WTC11 (cell line): ENCODE results near the gene GSC2. TPM values are rescaled to one million over a fixed set of nuclear protein-coding genes. Genes with fewer than 3 reads are reported as not detected.
A peak's percentile ranks its signal among the peaks of the same experiment; 100 is the strongest.

ENCODE experiments used
- ATAC-seq: fragments of 200-7000 bp; cut with Tn5 transposase; 2 replicates; pipeline ENCODE4 v1.10.0; 2021; ENCODE audit warnings: mild to moderate bottlenecking, moderate library complexity
- CTCF ChIA-PET: fragments of 300-600 bp; sonication (Branson Sonifier 250); formaldehyde crosslinking; loops from one replicate; lab custom pipeline; 2021; ENCODE audit warnings: antibody characterized with exemption; lab: Charles Lee
- POLR2A ChIA-PET: fragments of 350-600 bp; sonication (Branson Sonifier 250); formaldehyde crosslinking; loops from one replicate; lab custom pipeline; 2021; ENCODE audit warnings: antibody characterized with exemption; lab: Charles Lee
- DNase-seq: peaks from one replicate; pipeline ENCODE4 v3.0.0; 2021; ENCODE audit warnings: low spot score
- H3K27ac Mint-ChIP-seq: 2 replicates; pipeline ENCODE4 v1.8.0; 2021; ENCODE audit warnings: mixed read lengths
- H3K27me3 Mint-ChIP-seq: 2 replicates; pipeline ENCODE4 v1.8.0; 2021; ENCODE audit warnings: low read depth, mild to moderate bottlenecking, moderate library complexity, mixed read lengths
- H3K36me3 Mint-ChIP-seq: 2 replicates; pipeline ENCODE4 v1.8.0; 2021; ENCODE audit warnings: mixed read lengths
- H3K4me1 Mint-ChIP-seq: 2 replicates; pipeline ENCODE4 v1.8.0; 2022; ENCODE audit warnings: mixed read lengths
- H3K4me3 Mint-ChIP-seq: 2 replicates; pipeline ENCODE4 v1.8.0; 2021; ENCODE audit warnings: mild to moderate bottlenecking, moderate library complexity, mixed read lengths
- H3K9me3 Mint-ChIP-seq: 2 replicates; pipeline ENCODE4 v1.8.0; 2021; ENCODE audit warnings: mixed read lengths
- ATF3 ChIP-seq: sonication (generic); formaldehyde crosslinking; conservative IDR thresholded peaks from 2 replicates; pipeline ENCODE4 v1.8.1; 2022; ENCODE audit warnings: mild to moderate bottlenecking, missing genetic modification reagents
- CBFB ChIP-seq: sonication (generic); formaldehyde crosslinking; IDR thresholded peaks from 2 replicates; pipeline ENCODE4 v1.8.1; 2022; ENCODE audit warnings: mild to moderate bottlenecking, low read depth, missing genetic modification reagents
- CDX4 ChIP-seq: fragments of 250-450 bp; sonication (Bioruptor Pico); IDR thresholded peaks from 2 replicates; pipeline ENCODE4 v1.9.0; 2021; ENCODE audit warnings: moderate library complexity, mild to moderate bottlenecking, inconsistent platforms, borderline replicate concordance
- ESRRA ChIP-seq: sonication (generic); formaldehyde crosslinking; IDR thresholded peaks from 2 replicates; pipeline ENCODE4 v1.8.1; 2022; ENCODE audit warnings: mild to moderate bottlenecking, missing genetic modification reagents, borderline replicate concordance
- IRF2 ChIP-seq: sonication (generic); formaldehyde crosslinking; IDR thresholded peaks from 2 replicates; pipeline ENCODE4 v1.8.0; 2022; ENCODE audit warnings: low read depth, missing genetic modification reagents, borderline replicate concordance
- NFYB ChIP-seq: sonication (generic); formaldehyde crosslinking; conservative IDR thresholded peaks from 2 replicates; pipeline ENCODE4 v1.8.0; 2022; ENCODE audit warnings: low read depth, missing genetic modification reagents
- NR2C2 ChIP-seq: sonication (generic); formaldehyde crosslinking; IDR thresholded peaks from 2 replicates; pipeline ENCODE4 v1.8.0; 2022; ENCODE audit warnings: mild to moderate bottlenecking, missing genetic modification reagents
- OVOL2 ChIP-seq: fragments of 250-450 bp; sonication (Bioruptor Pico); IDR thresholded peaks from 2 replicates; pipeline ENCODE4 v1.9.0; 2021; ENCODE audit warnings: mild to moderate bottlenecking, borderline replicate concordance
- PRRX2 ChIP-seq: fragments of 250-450 bp; sonication (Bioruptor Pico); IDR thresholded peaks from 2 replicates; pipeline ENCODE4 v1.8.0; 2021; ENCODE audit warnings: mild to moderate bottlenecking
- TEAD4 ChIP-seq: sonication (generic); formaldehyde crosslinking; IDR thresholded peaks from 2 replicates; pipeline ENCODE4 v1.8.0; 2022; ENCODE audit warnings: mild to moderate bottlenecking, missing genetic modification reagents
- TP53 ChIP-seq: sonication (generic); formaldehyde crosslinking; IDR thresholded peaks from 2 replicates; pipeline ENCODE4 v1.8.1; 2023; ENCODE audit warnings: mild to moderate bottlenecking, missing genetic modification reagents
- ZNF138 ChIP-seq: sonication (generic); formaldehyde crosslinking; conservative IDR thresholded peaks from 2 replicates; pipeline ENCODE4 v1.8.1; 2022; ENCODE audit warnings: mild to moderate bottlenecking, moderate library complexity, missing genetic modification reagents
- ZNF219 ChIP-seq: sonication (generic); formaldehyde crosslinking; IDR thresholded peaks from 2 replicates; pipeline ENCODE4 v1.8.0; 2023; ENCODE audit warnings: missing genetic modification reagents, mild to moderate bottlenecking, borderline replicate concordance
- total RNA-seq: library from RNA; stranded (reverse); gene quantifications from 3 replicates; pipeline ENCODE4 v1.2.3, GENCODE V29; 2021
- TF ChIP-seq, protein P1 (sequence below): sonication (generic); formaldehyde crosslinking; IDR thresholded peaks from 2 replicates; pipeline ENCODE4 v1.8.1; 2022; ENCODE audit warnings: mild to moderate bottlenecking, missing genetic modification reagents, moderate library complexity, borderline replicate concordance
- TF ChIP-seq, protein P2 (sequence below): sonication (generic); formaldehyde crosslinking; IDR thresholded peaks from 2 replicates; pipeline ENCODE4 v1.8.0; 2022; ENCODE audit warnings: mild to moderate bottlenecking, missing genetic modification reagents
- TF ChIP-seq, protein P3 (sequence below): sonication (generic); formaldehyde crosslinking; IDR thresholded peaks from 2 replicates; pipeline ENCODE4 v1.8.1; 2023; ENCODE audit warnings: mild to moderate bottlenecking, missing genetic modification reagents, borderline replicate concordance
- TF ChIP-seq, protein P4 (sequence below): fragments of 250-450 bp; sonication (Bioruptor Pico); IDR thresholded peaks from 2 replicates; pipeline ENCODE4 v1.9.0; 2021; ENCODE audit warnings: mild to moderate bottlenecking
- TF ChIP-seq, protein P5 (sequence below): fragments of 250-450 bp; sonication (Bioruptor Pico); IDR thresholded peaks from 2 replicates; pipeline ENCODE4 v1.9.0; 2021; ENCODE audit warnings: mild to moderate bottlenecking, borderline replicate concordance

The GSC2 gene
- total RNA-seq, 1 experiment from 2014 or later: 0.68 TPM

DNA sequence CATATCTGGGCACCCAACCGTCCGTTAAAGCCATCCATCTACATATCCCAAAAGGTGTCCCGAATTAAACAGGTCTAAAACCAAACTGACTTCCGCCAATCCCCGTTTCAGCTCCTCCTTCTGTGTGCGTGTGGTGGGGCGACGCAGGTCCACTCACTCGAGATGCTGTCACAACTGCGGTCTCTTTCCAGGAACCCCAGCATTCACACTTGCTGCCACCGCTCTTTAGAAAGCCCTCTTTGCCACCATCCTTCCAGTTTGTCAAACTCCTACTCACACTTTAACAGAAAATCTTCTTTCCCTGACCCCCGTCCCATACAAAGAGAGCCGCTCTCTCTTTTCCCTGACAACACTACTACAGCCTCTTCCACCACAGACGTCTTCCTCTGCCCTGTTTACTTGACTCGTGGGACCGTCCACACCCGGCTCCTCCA is 6.1 kb downstream of the GSC2 start:
- peak overlapping the region; percentile 100 for H3K4me3 Mint-ChIP-seq
- H3K9me3 Mint-ChIP-seq: no peaks in the 10 kb centered on the region
- ATAC-seq: no peak
- H3K27me3 Mint-ChIP-seq: peaks cover 36% of the 10 kb centered on the region
- H3K36me3 Mint-ChIP-seq: peaks cover 16% of the 10 kb centered on the region
- TF ChIP-seq CDX4 (CRISPR knock-in tag): no peak
- TF ChIP-seq, protein P1, sequence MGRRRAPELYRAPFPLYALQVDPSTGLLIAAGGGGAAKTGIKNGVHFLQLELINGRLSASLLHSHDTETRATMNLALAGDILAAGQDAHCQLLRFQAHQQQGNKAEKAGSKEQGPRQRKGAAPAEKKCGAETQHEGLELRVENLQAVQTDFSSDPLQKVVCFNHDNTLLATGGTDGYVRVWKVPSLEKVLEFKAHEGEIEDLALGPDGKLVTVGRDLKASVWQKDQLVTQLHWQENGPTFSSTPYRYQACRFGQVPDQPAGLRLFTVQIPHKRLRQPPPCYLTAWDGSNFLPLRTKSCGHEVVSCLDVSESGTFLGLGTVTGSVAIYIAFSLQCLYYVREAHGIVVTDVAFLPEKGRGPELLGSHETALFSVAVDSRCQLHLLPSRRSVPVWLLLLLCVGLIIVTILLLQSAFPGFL (CRISPR knock-in tag): no peak
- no peak for TF ChIP-seq CBFB (CRISPR knock-in tag)
- TF ChIP-seq IRF2: no peak
- no peak for TF ChIP-seq NFYB
- TF ChIP-seq, protein P2, sequence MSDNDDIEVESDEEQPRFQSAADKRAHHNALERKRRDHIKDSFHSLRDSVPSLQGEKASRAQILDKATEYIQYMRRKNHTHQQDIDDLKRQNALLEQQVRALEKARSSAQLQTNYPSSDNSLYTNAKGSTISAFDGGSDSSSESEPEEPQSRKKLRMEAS: no peak
- no peak for TF ChIP-seq TEAD4 (CRISPR knock-in tag)
- no peak for DNase-seq
- ChIA-PET POLR2A (interaction anchor here (0.7 to 1.2 kb wide), 5 partner anchors 21 to 34 kb away, joined by 3 to 8 read pairs (median 3); partner anchors contain the start of genes DGCR2 and SLC25A1), CTCF (interaction anchor here (0.6 to 2.1 kb wide), 36 partner anchors 9 to 497 kb away, joined by 3 to 17 read pairs (median 5); partner anchors contain the start of genes CDC45, DGCR2 and SLC25A1)
- H3K27ac Mint-ChIP-seq: peak overlapping the region; percentile 94
- peaks cover 20% of the 10 kb centered on the region for H3K4me1 Mint-ChIP-seq

DNA sequence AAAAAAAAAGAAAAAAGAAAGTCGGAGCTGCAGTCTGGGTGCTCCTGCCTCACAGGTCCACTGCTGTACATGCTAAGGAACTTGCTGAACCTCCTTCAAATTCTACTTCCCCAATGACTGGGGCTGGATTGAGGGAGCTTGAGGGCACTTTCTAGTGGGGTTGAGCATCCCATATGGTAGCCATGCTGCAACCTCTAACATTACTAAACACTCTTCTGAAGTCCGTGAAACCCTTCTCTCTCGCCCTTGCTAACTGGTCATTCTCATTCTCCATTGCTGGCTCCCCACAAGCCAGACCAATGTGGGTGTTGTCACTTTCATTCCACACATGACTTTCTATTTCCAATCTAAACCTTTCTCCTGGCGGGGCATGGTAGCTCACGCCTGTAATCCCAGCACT is 6.9 kb downstream of the GSC2 start:
- Mint-ChIP-seq H3K27me3 (peaks cover 28% of the 10 kb centered on the region), H3K4me3 (peak overlapping the region; percentile 100), H3K4me1 (peaks cover 20% of the 10 kb centered on the region)
- TF ChIP-seq TP53 (CRISPR knock-in tag) (no peak), OVOL2 (CRISPR knock-in tag) (no peak), NR2C2 (CRISPR knock-in tag) (no peak)
- TF ChIP-seq, protein P3, sequence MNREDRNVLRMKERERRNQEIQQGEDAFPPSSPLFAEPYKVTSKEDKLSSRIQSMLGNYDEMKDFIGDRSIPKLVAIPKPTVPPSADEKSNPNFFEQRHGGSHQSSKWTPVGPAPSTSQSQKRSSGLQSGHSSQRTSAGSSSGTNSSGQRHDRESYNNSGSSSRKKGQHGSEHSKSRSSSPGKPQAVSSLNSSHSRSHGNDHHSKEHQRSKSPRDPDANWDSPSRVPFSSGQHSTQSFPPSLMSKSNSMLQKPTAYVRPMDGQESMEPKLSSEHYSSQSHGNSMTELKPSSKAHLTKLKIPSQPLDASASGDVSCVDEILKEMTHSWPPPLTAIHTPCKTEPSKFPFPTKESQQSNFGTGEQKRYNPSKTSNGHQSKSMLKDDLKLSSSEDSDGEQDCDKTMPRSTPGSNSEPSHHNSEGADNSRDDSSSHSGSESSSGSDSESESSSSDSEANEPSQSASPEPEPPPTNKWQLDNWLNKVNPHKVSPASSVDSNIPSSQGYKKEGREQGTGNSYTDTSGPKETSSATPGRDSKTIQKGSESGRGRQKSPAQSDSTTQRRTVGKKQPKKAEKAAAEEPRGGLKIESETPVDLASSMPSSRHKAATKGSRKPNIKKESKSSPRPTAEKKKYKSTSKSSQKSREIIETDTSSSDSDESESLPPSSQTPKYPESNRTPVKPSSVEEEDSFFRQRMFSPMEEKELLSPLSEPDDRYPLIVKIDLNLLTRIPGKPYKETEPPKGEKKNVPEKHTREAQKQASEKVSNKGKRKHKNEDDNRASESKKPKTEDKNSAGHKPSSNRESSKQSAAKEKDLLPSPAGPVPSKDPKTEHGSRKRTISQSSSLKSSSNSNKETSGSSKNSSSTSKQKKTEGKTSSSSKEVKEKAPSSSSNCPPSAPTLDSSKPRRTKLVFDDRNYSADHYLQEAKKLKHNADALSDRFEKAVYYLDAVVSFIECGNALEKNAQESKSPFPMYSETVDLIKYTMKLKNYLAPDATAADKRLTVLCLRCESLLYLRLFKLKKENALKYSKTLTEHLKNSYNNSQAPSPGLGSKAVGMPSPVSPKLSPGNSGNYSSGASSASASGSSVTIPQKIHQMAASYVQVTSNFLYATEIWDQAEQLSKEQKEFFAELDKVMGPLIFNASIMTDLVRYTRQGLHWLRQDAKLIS (CRISPR knock-in tag): no peak
- TF ChIP-seq, all 79 proteins: peak for 0
- H3K9me3 Mint-ChIP-seq: no peaks in the 10 kb centered on the region
- ATAC-seq: no peak
- H3K27ac Mint-ChIP-seq: no peak overlapping the region
- ChIA-PET CTCF (interaction anchor here (0.7 to 1.9 kb wide), 4 partner anchors 12 to 552 kb away, joined by 3 to 7 read pairs (median 5); no protein-coding TSS in a partner anchor), POLR2A (interaction anchor here (1.2 kb wide), 1 partner anchor 20 kb away, joined by 3 read pairs; no protein-coding TSS in a partner anchor)
- peaks cover 18% of the 10 kb centered on the region for H3K36me3 Mint-ChIP-seq
- no peak for DNase-seq

DNA sequence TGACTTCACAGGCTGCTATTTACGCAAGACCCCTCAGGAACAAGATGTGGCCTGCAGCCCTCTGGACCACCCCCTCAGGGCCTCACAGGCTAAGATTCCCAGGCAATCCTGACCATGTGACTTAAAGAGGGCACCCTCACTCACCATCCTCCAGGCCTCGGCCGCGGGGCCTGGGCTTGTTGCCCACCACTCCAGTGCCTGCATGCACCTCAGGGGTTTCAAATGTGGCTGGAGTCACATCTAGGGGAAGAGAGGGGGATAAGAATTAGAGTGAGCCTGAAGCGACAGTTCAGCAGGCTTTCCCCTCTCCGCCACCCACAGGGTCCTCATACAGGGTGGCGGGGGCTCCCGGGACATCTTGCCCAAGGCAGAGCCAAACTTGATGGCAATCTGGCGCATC is 7.7 kb downstream of the GSC2 start:
- CTCF ChIA-PET: interaction anchor here (0.7 kb wide), 1 partner anchor 553 kb away, joined by 3 read pairs; no protein-coding TSS in a partner anchor
- H3K4me3 Mint-ChIP-seq: peak overlapping the region; percentile 48
- TF ChIP-seq, protein P4, sequence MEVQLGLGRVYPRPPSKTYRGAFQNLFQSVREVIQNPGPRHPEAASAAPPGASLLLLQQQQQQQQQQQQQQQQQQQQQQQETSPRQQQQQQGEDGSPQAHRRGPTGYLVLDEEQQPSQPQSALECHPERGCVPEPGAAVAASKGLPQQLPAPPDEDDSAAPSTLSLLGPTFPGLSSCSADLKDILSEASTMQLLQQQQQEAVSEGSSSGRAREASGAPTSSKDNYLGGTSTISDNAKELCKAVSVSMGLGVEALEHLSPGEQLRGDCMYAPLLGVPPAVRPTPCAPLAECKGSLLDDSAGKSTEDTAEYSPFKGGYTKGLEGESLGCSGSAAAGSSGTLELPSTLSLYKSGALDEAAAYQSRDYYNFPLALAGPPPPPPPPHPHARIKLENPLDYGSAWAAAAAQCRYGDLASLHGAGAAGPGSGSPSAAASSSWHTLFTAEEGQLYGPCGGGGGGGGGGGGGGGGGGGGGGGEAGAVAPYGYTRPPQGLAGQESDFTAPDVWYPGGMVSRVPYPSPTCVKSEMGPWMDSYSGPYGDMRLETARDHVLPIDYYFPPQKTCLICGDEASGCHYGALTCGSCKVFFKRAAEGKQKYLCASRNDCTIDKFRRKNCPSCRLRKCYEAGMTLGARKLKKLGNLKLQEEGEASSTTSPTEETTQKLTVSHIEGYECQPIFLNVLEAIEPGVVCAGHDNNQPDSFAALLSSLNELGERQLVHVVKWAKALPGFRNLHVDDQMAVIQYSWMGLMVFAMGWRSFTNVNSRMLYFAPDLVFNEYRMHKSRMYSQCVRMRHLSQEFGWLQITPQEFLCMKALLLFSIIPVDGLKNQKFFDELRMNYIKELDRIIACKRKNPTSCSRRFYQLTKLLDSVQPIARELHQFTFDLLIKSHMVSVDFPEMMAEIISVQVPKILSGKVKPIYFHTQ (CRISPR knock-in tag): no peak
- TF ChIP-seq, protein P5, sequence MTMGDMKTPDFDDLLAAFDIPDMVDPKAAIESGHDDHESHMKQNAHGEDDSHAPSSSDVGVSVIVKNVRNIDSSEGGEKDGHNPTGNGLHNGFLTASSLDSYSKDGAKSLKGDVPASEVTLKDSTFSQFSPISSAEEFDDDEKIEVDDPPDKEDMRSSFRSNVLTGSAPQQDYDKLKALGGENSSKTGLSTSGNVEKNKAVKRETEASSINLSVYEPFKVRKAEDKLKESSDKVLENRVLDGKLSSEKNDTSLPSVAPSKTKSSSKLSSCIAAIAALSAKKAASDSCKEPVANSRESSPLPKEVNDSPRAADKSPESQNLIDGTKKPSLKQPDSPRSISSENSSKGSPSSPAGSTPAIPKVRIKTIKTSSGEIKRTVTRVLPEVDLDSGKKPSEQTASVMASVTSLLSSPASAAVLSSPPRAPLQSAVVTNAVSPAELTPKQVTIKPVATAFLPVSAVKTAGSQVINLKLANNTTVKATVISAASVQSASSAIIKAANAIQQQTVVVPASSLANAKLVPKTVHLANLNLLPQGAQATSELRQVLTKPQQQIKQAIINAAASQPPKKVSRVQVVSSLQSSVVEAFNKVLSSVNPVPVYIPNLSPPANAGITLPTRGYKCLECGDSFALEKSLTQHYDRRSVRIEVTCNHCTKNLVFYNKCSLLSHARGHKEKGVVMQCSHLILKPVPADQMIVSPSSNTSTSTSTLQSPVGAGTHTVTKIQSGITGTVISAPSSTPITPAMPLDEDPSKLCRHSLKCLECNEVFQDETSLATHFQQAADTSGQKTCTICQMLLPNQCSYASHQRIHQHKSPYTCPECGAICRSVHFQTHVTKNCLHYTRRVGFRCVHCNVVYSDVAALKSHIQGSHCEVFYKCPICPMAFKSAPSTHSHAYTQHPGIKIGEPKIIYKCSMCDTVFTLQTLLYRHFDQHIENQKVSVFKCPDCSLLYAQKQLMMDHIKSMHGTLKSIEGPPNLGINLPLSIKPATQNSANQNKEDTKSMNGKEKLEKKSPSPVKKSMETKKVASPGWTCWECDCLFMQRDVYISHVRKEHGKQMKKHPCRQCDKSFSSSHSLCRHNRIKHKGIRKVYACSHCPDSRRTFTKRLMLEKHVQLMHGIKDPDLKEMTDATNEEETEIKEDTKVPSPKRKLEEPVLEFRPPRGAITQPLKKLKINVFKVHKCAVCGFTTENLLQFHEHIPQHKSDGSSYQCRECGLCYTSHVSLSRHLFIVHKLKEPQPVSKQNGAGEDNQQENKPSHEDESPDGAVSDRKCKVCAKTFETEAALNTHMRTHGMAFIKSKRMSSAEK (CRISPR knock-in tag): no peak
- TF ChIP-seq ESRRA (CRISPR knock-in tag): no peak
- TF ChIP-seq PRRX2 (CRISPR knock-in tag): no peak
- no peak for TF ChIP-seq ATF3 (CRISPR knock-in tag)
- no peak for TF ChIP-seq ZNF219 (CRISPR knock-in tag)
- no peak for TF ChIP-seq ZNF138 (CRISPR knock-in tag)

More for the DNA sequence above, 7.7 kb downstream of the GSC2 start:
- peaks cover 19% of the 10 kb centered on the region for H3K4me1 Mint-ChIP-seq
- H3K9me3 Mint-ChIP-seq: no peaks in the 10 kb centered on the region
- peaks cover 20% of the 10 kb centered on the region for H3K27me3 Mint-ChIP-seq
- no peak overlapping the region for H3K27ac Mint-ChIP-seq
- H3K36me3 Mint-ChIP-seq: peaks cover 18% of the 10 kb centered on the region
- DNase-seq (no peak), ATAC-seq (no peak)
- POLR2A ChIA-PET: no interaction called here
